Vagina (tissue), 2 donors: Measurements from ENCODE around the gene SUSD2.

Experiments
- CTCF ChIP-seq, 3 experiments: fragments of 450-650 bp in 2 of 3; fragments of 200-600 bp in 1 of 3; sonication (generic) in 1 of 3; IDR thresholded peaks; one replicate each; pipeline ENCODE4 v1.5.1; 2017 to 2019; ENCODE audit warnings: antibody characterized with exemption in 3 of 3, mild to moderate bottlenecking in 2 of 3, moderate library complexity in 2 of 3
- POLR2A ChIP-seq, 2 donors: fragments of 450-650 bp; IDR thresholded peaks; one replicate each; pipeline ENCODE4 v1.6.1; 2017; ENCODE audit warnings: antibody characterized with exemption in 2 of 2, mild to moderate bottlenecking in 2 of 2, moderate library complexity in 2 of 2
- POLR2AphosphoS5 ChIP-seq, 2 donors: sonication (generic); formaldehyde crosslinking; IDR thresholded peaks; one replicate each; pipeline ENCODE4 v1.9.0; 2017; ENCODE audit warnings: antibody characterized with exemption in 2 of 2, mild to moderate bottlenecking in 2 of 2, low read depth in 1 of 2; ENCODE audit not compliant: insufficient read depth in 1 of 2

- TF ChIP-seq CTCF (IDR thresholded peaks at IDR 0.05): no peak
- no peak for TF ChIP-seq POLR2A (IDR thresholded peaks at IDR 0.05)
- no peak for TF ChIP-seq POLR2AphosphoS5 (IDR thresholded peaks at IDR 0.05; ENCODE audit: insufficient read depth in 1 of 2, low read depth in 1 of 2)
Observed at GRCh38 chr22:24177456-24177855, 3.8 kb upstream of the SUSD2 start.
